GM18951 (cell line): Measurements from ENCODE around the gene RPS8.

Source experiments
- POLR2A ChIP-seq: IDR thresholded peaks from 4 replicates; pipeline ENCODE4 v1.6.1; 2011; ENCODE audit warnings: mild to moderate bottlenecking; ENCODE audit not compliant: insufficient read length, insufficient read depth; ENCODE audit errors: extremely low read depth
- in situ Hi-C: fragments of 300-500 bp; cut with MboI; formaldehyde crosslinking; loops from one replicate; pipeline ENCODE4 v1.12.0; 2022; ENCODE audit warnings: low sequenced_read_pairs, mixed read lengths, inconsistent platforms; ENCODE audit not compliant: unreplicated experiment

Gene RPS8

DNA sequence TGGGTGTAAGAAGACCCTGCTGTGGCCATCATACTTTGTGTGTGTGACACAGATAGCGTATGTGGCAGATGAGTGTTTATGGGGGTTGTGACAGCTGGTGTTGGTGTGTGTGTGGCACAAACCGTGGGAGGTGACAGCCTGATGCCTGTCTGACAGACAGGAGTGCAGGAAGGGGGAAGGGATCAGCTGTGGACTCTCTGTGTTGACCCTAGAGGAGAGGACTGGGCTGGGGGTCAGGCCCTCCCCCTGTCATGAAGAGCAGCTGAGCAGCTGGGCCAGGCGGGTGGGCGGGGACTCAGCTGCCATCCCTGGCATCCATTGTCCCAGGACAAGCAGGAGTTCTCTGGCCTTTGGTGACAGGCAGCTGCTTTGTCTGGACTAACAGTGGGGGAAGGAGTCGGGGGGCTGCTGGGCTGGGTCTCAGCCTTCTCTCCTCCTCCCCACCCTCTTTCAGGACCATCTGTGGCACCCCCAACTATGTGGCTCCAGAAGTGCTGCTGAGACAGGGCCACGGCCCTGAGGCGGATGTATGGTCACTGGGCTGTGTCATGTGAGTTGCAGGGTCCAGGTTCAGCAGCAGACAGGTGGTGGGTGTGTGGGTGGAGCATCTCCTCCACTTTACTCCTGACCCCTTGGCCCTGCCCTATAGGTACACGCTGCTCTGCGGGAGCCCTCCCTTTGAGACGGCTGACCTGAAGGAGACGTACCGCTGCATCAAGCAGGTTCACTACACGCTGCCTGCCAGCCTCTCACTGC is 27.1 kb downstream of the RPS8 start:
- TF ChIP-seq POLR2A = no peak
- in situ Hi-C loops = loop anchor here (25.0 kb wide), 1 partner anchor 685 kb away; the partner anchor contains the start of gene TESK2

DNA sequence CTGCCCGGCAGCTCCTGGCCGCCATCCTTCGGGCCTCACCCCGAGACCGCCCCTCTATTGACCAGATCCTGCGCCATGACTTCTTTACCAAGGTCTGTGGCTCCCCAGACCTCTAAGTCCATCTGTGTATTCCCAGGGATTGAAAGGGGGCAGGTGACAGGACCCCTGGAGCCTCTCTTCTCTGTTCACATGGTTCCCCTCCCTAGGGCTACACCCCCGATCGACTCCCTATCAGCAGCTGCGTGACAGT is 27.6 kb downstream of the RPS8 start:
- TF ChIP-seq POLR2A = no peak
- in situ Hi-C loops = loop anchor here (25.0 kb wide), 1 partner anchor 684 kb away; the partner anchor contains the start of gene TESK2

DNA sequence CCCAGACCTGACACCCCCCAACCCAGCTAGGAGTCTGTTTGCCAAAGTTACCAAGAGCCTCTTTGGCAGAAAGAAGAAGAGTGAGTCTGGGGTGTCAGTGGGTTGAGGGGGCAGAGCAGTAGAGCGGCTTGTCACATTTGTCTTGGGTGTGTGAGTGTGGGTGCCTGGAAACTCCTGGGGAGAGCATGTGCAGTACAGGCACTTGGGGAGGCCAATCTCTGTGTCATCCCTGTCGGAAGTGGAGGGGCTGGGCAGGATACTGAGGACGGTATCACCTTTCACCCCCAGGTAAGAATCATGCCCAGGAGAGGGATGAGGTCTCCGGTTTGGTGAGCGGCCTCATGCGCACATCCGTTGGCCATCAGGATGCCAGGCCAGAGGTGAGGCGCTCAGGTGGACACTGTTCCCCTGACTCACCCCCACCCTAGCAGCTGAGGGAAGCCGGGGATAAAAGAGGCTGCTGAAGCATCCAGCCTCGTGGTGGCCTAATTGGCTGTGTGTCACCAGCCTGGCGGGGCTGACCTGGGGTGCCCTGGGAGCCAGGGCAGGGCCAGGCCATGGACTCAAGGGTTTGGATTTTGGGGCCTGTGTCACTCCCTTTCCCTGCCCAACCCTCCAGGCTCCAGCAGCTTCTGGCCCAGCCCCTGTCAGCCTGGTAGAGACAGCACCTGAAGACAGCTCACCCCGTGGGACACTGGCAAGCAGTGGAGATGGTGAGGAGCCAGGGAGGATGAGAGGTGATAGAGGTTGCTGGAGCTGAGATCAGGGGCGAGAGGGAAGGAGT is 28.2 kb downstream of the RPS8 start:
- in situ Hi-C loops = loop anchor here (25.0 kb wide), 1 partner anchor 684 kb away; the partner anchor contains the start of gene TESK2
- TF ChIP-seq POLR2A = no peak

DNA sequence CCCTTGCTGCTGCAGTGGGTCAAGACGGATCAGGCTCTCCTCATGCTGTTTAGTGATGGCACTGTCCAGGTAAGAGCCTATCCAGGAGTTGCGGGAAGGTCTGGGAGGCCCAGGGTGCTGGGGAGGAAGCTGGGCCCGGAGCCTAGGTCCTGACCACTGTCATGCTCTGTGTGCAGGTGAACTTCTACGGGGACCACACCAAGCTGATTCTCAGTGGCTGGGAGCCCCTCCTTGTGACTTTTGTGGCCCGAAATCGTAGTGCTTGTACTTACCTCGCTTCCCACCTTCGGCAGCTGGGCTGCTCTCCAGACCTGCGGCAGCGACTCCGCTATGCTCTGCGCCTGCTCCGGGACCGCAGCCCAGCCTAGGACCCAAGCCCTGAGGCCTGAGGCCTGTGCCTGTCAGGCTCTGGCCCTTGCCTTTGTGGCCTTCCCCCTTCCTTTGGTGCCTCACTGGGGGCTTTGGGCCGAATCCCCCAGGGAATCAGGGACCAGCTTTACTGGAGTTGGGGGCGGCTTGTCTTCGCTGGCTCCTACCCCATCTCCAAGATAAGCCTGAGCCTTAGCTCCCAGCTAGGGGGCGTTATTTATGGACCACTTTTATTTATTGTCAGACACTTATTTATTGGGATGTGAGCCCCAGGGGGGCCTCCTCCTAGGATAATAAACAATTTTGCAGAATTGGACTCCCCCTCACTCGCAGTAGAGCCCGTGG is 30.1 kb downstream of the RPS8 start:
- in situ Hi-C loops = loop anchor here (25.0 kb wide), 1 partner anchor 682 kb away; the partner anchor contains the start of gene TESK2
- no peak for TF ChIP-seq POLR2A

DNA sequence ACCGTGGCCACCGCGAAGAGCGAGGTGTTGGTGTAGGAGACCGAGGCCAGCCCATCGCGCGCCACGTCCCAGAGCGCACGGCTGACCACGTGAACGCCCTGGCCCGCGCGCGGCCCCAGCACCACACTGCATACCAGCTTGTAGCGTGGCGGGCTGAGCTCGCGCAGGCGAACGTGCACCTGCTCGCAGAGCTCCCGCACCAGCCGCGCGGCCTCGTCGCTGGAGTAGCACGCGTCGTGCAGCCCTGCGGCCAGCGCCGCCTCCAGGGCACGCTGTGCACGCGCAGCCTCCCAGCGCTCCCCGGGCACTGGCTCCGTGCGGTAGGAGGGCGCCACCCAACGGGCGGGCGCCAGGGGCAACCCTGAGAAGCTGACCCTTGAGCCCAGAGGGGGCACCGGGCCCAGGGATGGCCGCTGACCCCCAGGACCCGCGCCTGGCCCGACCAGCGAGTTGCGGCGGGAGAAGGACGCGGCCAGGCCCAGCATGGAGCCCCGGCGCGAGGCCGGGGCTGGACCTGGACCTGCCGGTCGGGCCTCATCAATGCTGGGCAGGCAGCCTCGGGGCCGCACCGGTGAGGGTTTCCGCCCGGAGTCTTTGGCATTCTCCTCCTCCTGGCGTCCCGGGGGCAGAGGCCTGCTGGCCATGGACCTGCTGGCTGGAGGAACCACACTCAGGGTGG is 30.8 kb downstream of the RPS8 start:
- TF ChIP-seq POLR2A = no peak
- in situ Hi-C loops = loop anchor here (25.0 kb wide), 1 partner anchor 681 kb away; the partner anchor contains the start of gene TESK2

DNA sequence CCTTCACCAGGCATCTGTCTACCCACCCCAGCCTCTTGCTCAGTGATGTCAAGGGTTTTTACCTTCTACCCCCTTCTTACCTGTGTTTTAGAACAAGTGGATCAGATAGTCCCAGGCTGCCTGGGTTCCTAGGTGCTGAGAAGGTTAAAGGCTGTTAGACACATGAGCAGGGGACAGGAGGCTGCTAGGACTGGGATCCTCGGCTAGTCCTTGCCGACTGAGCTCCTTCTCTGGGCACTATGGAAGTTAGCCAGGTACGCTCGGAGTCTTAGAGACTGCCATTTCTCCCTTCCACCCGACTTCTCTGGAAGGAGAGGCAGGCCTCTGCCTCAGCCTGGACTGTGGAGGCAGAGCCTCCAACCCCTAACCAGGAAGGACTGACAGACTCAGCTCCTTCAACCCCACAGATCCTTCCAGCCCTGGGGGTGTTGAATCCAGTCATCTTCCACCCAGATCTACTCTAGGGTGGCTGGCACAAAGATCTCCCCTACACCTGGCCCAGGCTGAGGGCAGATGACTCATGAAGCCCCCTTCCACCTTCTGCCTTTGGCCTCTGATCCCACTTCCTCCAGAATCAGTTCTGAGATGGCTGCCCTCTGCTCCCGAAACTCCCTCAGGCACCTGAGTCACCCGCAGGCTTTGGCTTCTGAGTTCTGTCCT is 31.5 kb downstream of the RPS8 start, which contains the start of gene DYNLT4:
Gene DYNLT4, minus strand, starts transcription at position 648 of the 660 bp plus-strand sequence. CDS start 683 bp downstream, outside the sequence.
- in situ Hi-C loops = loop anchor here (25.0 kb wide), 1 partner anchor 680 kb away; the partner anchor contains the start of gene TESK2
- no peak for TF ChIP-seq POLR2A

DNA sequence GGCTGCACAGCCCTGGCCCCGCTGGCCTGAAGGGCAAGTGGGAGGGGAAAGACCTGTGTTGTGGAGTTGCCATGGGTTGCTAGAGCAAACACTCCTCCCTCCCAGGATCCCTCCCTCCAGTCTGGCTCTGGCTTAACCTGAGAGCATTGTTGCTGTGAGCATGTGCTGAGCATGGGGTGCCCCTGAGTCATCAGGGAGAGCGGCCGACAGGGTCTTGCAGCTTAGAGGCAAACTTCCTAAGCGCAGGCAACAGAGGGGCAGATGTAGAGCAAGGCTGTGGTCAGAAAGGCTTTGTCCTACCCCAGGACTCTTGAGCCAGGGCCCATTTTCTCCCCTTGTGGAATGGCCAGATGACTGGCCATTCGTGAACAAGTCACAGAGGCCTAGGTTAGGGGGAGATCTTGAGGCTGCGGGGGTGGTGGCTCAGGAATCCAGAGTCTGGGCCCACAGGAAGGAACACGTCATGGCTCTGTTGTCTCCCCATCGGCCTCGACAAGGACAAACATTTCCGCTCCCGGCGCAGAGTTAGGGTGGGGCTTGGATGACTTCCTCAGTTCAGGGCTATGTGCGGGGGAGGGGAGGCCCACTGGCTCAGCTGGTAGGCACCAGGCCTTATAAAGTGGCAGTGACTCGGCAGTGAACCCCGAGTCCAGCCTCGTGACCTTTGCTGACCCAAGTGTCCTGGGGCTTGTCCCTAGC is 32.2 kb downstream of the RPS8 start:
- TF ChIP-seq POLR2A = peak; percentile 36
- in situ Hi-C loops = loop anchor here (25.0 kb wide), 1 partner anchor 680 kb away; the partner anchor contains the start of gene TESK2

DNA sequence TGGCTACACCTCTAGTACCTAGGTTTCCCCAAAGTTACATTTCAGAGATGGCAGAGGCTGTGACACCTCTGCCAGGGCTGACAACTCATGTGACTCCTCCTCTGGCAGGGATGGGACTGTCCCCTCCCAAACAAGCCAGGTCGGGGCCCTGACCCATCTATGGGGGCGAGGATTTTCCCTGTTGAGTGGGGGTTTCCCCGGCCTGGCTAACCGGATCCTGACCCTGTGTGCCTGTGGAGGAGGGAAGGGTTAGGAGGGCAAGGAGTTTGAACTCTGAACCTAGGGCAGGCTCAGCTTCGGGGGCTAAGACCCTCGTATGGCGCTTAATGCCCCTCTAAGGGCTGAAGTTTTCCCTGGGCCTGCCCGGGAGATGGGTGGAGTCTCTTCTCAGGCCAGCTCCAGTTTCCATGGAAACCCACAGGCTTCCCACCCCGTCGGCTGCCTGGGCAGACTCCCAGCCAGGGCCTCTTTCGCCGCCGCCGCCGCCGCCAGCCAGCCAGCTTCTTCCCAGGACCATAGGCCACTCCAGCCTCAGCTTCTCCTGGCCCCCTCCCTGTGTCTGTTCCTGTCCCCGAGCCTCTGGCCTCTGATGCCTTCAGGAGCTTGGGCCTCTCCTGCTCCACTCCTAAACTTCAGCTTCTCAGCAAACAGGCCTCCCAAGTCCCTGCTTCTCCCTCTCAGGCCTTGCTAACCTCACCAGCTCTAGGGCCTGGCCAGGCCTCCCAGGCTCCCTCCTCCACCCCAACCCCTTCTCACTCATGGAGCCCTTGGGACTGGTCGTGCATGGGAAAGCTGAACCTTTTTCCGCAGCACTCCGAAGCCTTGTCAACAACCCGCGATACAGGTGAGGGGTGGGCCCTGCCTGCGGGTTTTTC is 33.0 kb downstream of the RPS8 start, which contains the start of gene BTBD19:
Gene BTBD19, plus strand, starts transcription at position 461 of the 875 bp plus-strand sequence. Its CDS starts 298 bp downstream, at position 759.
- in situ Hi-C loops = loop anchor here (25.0 kb wide), 1 partner anchor 679 kb away; the partner anchor contains the start of gene TESK2
- TF ChIP-seq POLR2A = no peak

DNA sequence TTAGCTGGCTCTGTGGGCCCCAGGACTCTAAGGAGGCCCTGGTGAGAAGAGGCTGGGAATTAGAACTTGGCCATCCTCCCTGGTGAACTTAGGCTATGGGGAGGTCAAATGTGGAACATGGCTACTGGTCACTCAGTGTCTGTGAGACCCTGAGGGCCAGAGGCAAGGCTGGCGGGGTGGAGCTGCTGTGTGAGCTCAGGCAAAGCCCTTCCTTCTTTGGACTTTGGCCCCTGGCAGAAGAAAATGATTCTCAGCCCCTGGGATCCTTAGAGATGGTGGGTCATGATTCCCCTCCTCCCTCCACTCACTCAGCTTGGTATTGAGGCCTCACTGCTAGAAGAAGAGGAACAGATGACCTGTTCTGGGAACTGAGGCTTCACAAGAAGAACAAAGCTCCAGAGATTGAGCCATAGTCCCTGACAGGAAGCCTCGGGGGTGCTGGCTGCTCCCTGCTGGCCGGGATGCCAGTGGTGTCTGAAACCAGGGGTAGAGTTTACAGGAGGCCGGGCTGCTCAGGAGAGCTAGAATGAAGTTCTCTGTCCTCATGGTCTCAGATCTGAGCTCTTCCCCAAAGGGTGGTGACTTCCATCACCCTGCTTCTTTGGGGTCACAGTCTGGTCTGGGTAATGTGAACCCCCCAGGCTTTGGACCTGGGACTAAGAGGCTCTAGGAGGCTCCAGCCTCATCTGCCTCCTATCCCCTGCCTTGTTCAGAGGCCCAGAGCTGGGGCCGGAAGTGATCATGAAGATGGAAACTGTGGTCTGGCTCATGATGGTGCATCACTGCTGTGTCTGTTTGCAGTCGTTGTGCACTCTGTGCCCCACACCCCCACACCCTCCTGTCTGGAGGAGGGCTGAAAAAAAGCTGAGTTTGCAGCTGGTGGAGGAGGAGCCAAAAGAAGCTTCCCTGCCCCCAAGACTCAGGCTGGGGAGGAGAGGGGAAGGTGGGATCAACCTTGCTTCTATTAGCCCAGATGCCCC is 33.9 kb downstream of the RPS8 start:
- in situ Hi-C loops = loop anchor here (25.0 kb wide), 1 partner anchor 678 kb away; the partner anchor contains the start of gene TESK2
- TF ChIP-seq POLR2A = no peak

DNA sequence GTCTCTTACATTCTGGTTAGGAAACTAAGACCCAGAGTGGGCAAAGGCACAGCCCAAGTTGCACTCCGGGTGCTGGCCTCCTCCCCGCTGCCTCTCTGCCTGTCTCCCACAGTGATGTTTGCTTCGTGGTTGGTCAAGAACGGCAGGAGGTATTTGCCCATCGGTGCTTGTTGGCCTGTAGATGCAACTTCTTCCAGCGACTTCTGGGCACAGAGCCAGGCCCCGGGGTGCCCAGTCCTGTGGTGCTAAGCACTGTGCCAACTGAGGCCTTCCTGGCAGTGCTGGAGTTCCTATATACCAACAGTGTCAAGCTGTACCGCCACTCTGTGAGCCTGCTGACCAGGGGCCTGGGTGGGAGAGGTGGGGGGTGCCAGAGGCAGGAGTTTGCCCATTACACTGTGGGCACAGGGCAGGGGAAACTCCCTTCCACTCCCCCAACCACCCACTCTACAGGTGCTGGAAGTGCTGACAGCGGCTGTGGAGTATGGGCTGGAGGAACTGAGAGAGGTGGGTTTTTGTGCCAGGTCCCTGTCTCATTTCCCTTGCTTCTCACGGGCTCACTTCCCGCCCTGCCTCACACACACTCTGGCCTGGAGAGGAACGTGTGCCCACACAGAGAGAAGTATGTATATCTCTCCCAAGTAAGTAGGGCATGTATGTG is 34.9 kb downstream of the RPS8 start:
- in situ Hi-C loops = loop anchor here (25.0 kb wide), 1 partner anchor 677 kb away; the partner anchor contains the start of gene TESK2
- no peak for TF ChIP-seq POLR2A

DNA sequence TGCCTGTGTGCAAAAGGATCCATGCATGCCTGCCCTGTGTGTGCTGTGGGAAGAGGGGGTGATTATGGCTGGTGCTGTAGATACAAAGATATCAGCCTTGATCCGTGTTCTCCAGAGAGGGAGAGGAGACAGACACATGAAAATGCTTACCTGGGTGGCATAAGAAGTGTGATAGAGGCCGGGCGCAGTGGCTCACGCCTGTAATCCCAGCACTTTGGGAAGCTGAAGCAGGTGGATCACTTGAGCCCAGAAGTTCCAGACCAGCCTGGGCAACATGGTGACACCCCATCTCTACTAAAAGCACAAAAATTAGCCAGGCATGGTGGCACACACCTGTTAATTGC is 35.4 kb downstream of the RPS8 start:
- in situ Hi-C loops = loop anchor here (25.0 kb wide), 1 partner anchor 677 kb away; the partner anchor contains the start of gene TESK2
